ENCODE measurements around the gene HOOK1.

The HOOK1 gene

GRCh38 chr1:59924653-59925052, 109.9 kb downstream of the HOOK1 start:
- TF ChIP-seq ZNF274 (IDR thresholded peaks at IDR 0.05; ENCODE audit: low read depth, low read length), result no peak
- TF ChIP-seq SUZ12 (IDR thresholded peaks at IDR 0.05; ENCODE audit: extremely low read depth, insufficient read depth, insufficient read length), result no peak
- TF ChIP-seq YY1 (IDR thresholded peaks at IDR 0.05; ENCODE audit: insufficient read depth, insufficient read length), result no peak
- peaks cover 22% of the 10 kb centered on the region for H3K9me3 ChIP-seq (ENCODE audit: insufficient read depth, low read length)
- no peak for DNase-seq (ENCODE audit: low read depth, low spot score)
- H3K36me3 ChIP-seq (ENCODE audit: insufficient read depth, insufficient read length, low read length), result no peaks in the 10 kb centered on the region
- no peak overlapping the region for H3K4me3 ChIP-seq (ENCODE audit: insufficient read length, low read depth)
- H3K27me3 ChIP-seq (ENCODE audit: insufficient read depth, insufficient read length), result peaks cover 36% of the 10 kb centered on the region
- H3K9ac ChIP-seq (ENCODE audit: insufficient read length, low read depth), result no peak overlapping the region
- H3K4me1 ChIP-seq (ENCODE audit: insufficient read depth, insufficient read length), result no peaks in the 10 kb centered on the region
